HG03457 (cell line): Measurements from ENCODE around the gene RAB29.

Source experiments
- ATAC-seq: cut with Tn5 transposase; IDR thresholded peaks from one replicate; pipeline ENCODE4 v1.9.1; 2021; ENCODE audit warnings: moderate number of reproducible peaks; ENCODE audit not compliant: unreplicated experiment

The RAB29 gene

DNA sequence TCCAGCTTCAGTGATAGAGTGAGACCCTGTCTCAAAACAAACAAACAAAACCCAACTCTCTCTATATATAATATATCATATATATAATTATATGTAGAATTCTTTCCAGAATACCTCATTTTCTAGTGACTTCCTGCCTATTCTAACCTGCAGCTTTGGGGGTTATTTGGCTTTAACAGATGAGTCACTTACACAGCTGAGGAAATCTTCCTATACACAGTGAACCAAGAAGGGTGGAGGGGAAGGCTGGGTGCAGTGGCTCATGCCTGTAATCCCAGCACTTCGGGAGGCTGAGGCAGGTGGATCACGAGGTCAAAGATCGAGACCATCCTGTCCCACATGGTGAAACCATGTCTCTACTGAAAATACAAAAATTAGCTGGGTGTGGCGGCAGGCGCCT lies 9.2 kb downstream of the RAB29 start:
- ATAC-seq, result no peak

DNA sequence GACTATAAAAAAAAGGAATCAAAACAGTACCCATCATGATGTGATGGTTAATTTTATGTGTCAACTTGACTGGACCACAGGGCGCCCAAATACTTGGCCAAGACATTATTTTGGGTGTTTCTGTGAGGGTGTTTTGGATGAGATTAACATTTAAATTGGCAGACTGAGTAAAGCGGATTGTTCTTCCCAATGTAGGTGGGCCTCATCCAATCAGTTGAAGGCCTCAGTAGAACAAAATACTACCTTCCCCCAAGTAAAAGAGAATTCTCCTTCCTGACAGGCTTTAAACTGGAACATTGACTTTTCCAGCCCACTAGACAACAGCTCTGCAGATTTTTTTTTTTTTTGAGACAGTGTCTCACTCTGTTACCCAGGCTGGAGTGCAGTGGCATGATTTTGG lies 10.7 kb downstream of the RAB29 start:
- no peak for ATAC-seq

DNA sequence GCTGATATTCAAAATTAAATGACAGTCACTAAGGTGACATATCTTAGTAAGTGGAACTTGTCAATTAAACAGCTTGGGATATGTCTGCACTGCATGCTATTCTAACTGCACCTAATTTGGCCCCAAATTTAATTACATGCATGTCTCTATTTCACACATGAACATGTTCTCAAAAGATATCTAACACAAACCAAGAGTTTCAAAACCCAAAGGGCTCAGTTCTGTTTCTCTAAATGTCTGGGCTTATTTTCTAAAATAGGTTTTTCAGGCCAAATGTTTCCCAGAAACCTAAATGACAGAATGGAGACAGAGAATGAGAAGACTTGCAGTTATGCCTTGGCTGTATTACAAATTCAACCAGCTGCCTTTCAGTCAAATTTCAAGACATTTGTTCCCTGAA lies 11.3 kb downstream of the RAB29 start:
- ATAC-seq, result no peak

DNA sequence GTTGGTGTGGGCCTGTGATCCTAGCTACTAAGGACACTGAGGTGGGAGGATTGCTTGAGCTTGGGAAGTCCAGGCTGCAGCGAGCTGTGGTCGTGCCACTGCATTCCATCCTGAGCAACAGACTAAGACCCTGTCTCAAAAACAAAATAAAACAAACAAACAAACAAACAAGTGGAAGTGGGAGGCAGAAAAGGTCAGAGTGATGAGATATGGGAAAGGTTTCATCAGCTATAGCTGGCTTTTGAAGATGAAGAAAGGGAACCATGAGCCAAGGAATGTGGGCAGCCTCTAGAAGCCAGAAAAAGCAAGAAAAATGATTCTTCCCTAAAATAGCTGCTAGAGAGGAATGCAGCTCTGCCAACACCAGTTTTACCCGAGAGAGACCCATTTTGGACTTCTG lies 14.7 kb downstream of the RAB29 start:
- ATAC-seq, result no peak

DNA sequence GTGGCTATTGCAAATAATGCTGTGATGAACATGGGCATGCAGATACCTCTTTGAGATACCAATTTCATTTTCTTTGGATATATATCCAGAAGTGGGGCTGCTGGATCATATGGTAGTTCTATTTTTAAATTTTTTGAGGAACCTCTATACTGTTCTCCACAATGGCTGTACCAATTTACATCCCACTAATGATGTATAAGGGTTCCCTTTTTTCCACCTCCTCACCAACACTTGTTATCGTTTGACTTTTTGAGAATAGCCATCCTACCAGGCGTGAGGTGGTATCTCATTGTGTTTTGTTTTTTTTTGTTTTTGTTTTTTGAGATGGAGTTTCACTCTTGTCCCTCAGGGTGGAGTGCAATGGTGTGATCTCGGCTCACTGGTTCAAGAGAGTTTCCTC lies 18.7 kb downstream of the RAB29 start:
- no peak for ATAC-seq

DNA sequence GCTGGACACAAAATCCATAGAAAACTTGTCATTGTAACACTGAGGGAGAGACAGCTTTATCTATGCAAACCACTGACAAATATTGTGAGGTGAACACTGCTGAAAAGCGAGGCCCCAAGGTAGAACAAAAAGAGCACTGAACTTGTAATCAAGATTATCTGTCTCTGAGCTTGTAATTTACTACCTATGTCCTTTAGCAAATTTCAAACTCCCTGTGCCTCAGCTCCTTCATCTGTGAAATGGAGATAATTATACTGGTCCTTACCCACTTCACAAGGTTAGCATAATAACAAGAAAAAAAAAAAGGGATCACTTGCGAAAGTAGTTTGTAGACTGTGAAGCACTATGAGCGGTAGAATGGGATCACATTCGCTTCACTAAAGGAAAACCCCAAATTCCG lies 20.4 kb downstream of the RAB29 start:
- ATAC-seq, result no peak

DNA sequence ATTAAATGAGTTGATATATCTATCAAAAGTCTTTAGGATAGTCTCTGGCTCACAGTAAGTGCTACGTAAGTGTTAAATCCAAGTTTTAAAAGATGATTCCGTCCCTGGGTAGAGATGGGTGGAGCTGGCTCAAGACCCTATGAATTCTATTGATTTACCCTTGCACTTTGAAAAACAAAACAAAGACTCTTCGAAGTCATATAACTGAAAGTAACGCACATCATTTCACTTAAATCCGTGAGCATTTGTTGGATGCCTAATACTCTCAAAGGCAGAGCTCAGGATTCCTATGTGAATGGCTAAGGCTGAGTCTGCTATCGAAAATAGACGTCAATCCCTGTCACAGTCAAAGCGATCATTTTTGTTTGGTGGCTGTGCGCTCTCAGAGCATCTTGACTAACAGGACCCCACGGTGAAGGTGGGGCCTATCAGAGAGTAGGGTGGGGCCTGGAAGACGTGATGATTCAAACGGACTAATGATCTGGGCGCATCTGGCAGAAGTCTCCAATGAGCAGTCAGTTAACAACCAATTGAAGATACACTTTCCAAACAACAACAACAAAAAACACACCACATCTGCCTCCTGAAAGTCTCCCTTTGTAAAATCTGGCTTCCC lies 24.1 kb downstream of the RAB29 start:
- no peak for ATAC-seq

DNA sequence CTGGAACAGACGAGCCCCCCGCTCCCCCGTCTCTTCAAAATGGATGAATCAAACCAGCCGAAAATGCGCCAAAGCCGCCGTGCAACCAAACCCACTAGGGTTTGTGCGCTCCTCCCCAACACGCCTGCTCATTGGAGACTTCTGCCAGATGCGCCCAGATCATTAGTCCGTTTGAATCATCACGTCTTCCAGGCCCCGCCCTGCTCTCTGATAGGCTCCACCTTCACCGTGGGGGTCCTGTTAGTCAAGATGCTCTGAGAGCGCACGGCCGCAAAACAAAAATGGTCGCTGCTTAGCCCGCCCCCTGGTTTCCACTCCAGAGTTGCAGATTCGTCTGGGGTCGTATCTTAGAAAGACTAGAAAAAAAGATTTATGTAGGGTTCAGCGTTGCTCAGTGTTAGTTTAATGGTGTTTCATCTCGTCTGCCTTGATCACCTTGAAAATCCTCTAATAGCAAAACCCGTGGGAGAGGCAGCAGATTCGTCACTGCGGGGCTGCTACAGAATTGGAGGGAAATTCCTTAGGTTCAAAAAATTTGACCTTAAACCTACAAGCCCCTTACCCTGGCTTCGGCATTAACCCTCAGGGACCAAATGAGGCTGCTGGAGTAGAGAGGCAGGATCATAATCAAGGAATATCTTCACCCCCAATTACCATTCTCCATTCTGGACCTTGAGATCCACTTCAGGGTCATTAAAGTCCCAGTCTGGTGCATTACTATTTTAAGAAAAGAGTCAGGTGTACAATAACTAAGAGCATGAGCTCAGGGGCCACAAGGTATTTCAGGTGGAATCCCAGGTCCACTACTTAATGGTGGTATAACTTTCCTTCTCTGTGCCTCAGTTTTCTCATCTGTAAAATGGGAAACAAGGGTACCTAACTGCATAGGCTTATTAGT lies 24.9 kb downstream of the RAB29 start, which contains the start of gene NUCKS1:
Gene NUCKS1, minus strand, starts transcription at position 45 of the 898 bp plus-strand sequence. CDS start 209 bp downstream, outside the sequence.
- ATAC-seq, result peak; percentile 78

DNA sequence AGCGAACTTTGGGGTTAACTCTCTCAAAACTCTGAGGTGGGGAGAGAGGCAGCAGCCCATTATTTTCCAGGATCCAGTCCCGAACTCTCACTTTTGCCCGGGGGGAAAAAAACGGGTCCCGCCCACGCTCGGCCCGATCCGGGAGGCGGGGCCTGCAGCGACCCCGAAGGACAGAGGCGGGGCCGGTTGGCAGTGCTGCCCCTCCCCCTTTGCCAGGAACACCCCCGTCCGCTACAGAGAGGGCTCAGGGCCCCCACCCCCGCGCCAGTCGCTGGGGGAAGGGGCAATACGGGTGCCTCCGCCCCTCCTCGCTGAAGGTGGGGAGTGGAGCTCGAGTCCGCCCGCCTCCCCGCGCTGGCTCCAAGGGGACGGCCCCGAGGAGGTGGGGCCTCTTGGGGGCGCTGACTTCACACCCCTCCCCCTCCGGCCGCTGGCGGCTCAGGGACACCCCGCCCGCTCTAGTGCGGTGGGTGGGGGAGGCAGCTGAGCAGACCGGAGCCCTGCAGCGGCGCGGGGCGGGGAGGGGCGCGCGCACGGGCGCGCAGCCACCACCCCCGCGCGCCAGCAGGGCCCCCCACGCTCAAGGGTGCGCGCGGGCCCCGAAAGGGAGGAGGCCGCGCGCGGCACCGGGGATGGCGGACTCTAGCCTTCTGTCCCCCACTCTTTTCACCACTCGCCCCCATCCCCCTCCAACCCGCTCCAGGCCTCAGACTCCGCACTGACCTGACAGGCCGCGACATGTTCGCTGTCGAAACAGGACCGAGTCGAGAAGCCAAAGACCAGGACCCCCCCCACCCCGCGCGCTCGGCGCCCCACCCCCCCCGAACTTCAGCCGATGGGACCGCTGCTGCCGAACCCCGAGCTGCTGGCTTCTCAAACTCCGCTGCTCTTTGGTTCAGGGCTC lies 25.8 kb downstream of the RAB29 start:
- peak; percentile 48 for ATAC-seq

DNA sequence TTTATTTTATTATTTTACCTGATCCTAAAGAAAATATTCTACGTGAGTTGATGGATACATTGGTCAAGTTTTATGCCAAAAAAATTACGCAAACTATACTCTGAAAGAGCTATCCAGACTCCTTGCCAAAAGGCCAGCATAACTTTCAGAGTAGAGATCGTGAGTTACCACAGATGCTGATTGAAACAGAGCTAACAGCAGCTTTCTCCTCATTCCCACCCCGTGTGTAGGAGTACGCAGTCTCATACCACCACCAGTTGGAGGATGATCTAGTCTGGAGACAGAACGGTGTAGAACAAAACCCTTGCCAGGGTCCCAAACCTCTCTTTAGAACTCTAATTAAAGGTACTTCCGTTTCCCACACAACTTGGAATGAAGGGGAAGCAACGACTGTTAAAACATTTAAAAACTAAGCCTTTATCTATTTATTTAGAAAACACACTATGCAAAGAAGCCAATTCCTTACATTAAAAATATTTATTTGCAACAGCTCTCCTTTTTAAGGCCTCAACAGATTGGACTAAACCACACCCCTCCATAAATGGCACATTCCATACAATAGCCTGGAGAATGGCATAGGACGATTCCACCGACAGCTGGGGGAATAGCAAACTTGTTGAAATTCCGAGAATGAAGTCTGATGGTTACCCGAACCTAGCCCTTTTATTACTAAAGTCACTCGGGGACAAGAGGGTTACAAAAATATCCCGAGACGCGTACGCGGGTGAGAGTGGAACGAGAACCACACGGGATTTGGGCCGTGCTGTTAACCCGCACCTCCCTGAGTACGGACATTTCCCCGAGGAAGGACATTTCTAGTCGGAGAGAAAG lies 26.7 kb downstream of the RAB29 start:
- ATAC-seq, result peak; percentile 19

DNA sequence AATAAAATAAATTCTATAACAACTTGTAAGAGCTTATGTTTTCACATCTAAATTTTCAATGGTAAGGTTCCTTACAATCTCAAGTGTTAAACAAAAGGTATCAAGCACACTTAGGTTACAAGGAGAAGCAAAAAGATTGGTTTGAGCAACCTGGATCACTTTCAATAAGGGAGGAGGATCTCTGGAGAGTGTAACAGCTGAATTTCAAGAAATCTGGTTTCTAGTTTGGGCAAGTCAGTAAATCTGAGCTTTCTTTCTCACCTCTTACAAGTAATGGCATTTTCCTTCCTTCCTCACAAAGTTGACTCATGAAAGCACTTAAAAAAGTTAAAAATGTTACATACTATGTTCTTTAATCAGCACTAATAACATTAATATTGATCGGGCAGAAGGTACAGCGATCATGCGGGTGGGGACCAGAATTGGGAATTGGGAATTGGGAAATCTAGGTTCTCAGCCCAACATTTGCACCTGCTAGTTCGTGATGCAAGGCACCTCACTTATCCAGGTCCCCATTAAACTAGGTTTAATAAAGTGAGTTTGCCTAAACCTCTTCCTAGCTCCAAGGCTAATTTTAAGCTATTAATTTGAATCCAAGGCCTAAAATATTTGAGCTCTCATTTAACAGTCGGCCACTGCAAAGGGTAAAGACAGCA lies 28.4 kb downstream of the RAB29 start:
- no peak for ATAC-seq

DNA sequence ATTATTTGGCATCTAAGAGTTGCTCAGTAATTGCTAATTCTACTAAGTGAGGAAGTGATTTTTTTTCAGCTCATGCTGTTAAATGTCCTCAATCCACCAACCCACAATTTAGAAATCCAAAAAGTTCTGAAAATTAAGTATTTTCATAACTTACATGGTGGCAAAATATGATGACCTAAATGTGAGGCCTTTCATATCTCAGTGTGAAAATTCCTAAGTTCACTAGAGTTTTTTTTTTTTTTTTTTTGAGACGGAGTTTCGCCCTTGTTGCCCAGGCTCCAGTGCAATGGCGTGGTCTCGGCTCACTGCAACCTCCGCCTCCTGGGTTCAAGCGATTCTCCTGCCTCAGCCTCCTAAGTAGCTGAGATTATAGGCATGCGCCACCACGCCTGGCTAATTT lies 30.9 kb downstream of the RAB29 start:
- ATAC-seq, result no peak

DNA sequence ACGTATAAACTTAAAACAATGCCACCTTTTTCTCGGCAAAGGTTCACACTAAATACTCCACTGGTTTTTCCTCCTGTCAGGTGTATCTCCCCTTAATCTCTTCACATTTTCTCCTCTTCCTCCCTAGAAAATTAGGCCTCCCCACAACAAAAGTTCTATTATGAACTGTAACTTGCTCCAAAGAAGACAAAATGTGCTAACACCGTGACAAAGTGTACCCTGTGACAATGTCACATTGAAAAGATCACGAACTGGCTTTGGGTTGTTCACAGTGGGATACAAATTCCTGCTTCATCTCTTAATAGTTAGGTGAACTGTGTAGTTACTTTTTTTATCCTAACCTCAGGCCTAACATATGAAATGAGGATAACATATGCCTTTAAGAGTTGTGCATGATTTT lies 31.3 kb downstream of the RAB29 start:
- no peak for ATAC-seq

DNA sequence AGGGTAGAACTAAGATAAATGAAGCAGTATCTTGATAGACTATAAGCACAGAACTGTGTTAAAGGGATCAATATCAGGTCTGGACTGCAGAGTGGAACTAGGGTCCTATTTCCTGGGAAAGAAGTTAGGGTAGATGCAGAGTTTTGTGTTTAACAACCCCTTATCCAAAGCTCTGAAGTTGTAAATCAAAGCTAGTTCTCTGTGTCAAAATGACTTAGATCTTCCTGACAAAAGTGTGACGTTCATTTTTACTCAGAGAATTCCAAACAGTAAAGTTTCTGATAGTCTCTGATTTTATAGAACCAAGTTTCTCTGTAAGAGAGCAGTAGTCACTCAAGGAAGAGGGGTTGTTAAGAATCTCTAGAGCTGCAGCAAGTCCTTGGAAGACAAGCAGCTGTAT lies 33.6 kb downstream of the RAB29 start:
- no peak for ATAC-seq

DNA sequence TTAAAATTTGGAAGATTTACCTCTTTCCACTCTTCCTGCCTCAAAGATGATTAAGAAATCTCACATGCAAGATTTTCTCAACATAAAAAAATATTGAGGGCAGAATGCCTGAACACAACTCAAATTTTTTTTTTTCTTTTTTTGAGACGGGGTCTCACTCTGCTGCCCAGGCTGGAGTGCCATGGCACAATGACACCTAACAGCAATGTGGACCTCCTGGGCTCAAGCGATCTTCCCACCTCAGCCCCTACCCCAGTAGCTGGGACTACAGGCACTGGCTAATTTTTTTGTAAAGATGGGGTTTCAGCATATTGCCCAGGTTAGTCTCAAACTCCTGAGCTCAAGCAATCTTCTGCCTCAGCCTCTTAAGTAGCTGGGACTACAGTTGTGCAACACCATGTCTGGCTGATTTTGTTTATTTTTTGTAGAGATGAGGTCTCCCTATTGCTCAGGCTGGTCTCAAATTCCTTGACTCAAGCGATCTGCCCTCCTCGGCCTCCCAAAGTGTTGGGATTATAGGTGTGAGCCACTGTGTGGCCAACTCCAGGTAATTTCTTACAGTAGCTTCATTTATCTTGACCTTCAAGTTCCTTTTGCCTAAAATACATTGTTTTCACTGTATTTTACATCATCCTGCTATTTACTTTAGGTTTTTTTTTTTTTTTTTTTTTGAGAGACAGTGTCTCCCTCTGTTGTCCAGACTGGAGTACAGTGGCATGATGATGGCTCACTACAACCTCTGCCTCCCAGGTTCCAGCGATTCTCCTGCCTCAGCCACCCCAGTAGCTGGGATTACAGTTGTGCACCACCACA lies 35.7 kb downstream of the RAB29 start:
- no peak for ATAC-seq

DNA sequence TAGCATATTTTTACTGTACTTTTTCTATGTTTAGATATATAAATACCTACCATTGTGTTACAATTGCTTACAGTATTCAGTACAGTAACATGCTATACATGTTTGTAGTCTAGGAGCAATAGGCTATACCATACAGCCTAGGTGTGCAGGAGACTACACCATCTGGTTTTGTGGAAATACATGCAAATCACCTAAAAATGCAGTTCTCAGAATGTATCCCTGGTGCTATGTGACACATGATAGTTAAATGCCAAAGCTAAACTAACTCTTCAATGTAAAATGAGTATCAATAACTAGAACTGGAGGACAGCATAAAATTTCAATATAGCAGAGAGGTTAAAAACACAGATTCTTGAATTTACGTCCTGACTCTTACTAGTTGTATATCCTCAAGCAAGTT lies 40.1 kb downstream of the RAB29 start:
- no peak for ATAC-seq

DNA sequence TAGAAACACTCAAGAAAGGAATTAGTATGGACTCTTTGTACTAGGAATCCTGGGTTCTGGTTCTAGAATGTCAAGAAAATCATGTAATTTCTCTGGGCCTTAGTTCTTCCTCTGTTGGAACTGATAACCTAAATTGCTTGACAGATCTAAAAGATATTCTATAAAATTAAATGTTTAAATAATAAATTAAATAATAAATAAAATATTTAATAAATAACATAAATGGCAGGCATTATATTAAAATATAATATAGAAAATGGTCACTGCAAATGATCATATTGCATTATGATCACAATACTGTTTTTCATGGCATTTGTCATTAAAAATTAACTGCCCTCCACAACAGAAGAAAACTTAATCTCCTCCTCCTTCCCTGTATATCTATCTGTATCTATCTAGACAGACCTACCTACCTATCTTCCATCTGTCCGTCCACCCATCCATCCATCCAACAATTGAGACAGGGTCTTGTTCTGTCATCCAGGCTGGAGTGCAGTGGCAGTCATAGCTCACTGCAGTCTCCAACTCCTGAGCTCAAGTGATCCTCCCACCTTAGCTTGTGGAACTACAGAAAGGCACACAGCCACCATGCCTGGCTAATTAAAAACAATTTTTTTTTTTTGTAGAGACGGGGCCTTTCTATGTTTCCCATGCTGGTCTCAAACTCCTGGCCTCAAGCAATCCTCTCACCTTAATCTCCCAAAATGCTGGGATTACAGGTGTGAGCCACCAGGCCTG lies 41.7 kb downstream of the RAB29 start:
- ATAC-seq, result no peak

DNA sequence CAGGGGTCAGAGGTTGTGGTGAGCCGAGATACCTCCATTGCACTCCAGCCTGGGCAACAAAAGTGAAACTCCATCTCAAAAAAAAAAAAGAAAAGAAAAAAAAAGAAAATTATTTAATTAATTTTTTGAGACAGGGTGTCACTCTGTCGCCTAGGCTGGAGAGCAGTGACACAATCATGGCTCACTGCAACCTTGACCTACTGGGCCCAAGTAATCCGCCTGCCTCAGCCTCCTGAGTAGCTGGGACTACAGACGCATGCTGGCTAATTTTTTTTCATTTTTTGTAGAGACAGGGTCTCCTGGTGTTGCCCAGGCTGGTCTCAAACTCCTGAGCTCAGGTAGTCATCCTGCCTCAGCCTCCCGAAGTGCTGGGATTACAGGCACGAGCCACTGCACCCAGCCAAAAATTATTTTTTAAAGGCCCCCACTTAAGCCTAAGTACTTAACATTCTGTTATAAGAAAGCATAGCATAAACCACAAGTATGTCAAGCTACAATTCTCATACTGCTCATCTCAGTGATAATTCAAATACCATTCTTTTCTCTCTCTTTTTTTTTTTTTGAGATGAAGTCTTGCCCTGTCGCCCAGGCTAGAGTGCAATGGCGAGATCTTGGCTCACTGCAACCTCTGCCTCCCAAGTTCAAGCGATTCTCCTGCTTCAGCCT lies 45.2 kb downstream of the RAB29 start:
- ATAC-seq, result no peak
